Breast epithelium (tissue), 3 donors: ENCODE results near the gene IL1RAPL2.

Experiments used
- POLR2A ChIP-seq: fragments of 450-650 bp; IDR thresholded peaks from one replicate; pipeline ENCODE4 v1.6.1; 2016; ENCODE audit warnings: antibody characterized with exemption, mild to moderate bottlenecking, moderate library complexity
- TF ChIP-seq, protein P1 (sequence below), 3 donors: fragments of 450-650 bp; IDR thresholded peaks; one replicate each; pipeline ENCODE4 v1.5.1; 2016 to 2017; ENCODE audit warnings: antibody characterized with exemption in 3 of 3, mild to moderate bottlenecking in 3 of 3, moderate library complexity in 3 of 3

DNA sequence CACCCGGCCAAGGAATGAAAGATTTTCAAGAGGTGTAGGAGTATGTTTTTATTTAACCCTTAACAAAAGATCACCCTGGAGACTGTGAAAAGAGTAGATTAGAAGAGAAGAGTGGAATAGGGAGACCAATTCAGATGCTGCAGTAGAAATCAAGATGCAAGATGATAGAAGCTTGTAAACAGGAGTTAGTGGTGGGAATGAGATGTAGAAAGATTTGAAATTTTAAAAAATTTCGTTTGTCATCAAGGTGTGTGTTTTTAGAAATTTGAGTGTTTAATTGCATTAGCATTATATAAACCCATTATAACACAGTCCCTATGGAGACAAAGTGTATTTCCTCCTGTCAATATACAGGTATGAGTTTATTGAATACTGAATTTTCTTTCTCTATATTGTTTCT, 42.1 kb upstream of the IL1RAPL2 start:
- TF ChIP-seq POLR2A: no peak
- TF ChIP-seq, protein P1, sequence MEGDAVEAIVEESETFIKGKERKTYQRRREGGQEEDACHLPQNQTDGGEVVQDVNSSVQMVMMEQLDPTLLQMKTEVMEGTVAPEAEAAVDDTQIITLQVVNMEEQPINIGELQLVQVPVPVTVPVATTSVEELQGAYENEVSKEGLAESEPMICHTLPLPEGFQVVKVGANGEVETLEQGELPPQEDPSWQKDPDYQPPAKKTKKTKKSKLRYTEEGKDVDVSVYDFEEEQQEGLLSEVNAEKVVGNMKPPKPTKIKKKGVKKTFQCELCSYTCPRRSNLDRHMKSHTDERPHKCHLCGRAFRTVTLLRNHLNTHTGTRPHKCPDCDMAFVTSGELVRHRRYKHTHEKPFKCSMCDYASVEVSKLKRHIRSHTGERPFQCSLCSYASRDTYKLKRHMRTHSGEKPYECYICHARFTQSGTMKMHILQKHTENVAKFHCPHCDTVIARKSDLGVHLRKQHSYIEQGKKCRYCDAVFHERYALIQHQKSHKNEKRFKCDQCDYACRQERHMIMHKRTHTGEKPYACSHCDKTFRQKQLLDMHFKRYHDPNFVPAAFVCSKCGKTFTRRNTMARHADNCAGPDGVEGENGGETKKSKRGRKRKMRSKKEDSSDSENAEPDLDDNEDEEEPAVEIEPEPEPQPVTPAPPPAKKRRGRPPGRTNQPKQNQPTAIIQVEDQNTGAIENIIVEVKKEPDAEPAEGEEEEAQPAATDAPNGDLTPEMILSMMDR (IDR thresholded peaks at IDR 0.05): no peak
